ENCODE results near the gene KLRC4. TPM values are rescaled to one million over a fixed set of nuclear protein-coding genes. Genes with fewer than 3 reads are reported as not detected.

KLRC4 gene
- total RNA-seq, 1 donor from 2014 or later = not detected

GRCh38 chr12:10363658-10363913, 46.0 kb downstream of the KLRC4 start:
- H3K4me1 Mint-ChIP-seq (ENCODE audit: unreplicated experiment) = peaks cover 12% of the 10 kb centered on the region
- H3K9me3 Mint-ChIP-seq (ENCODE audit: unreplicated experiment) = no peaks in the 10 kb centered on the region
- no peak for TF ChIP-seq CTCF (IDR thresholded peaks at IDR 0.05; ENCODE audit: unreplicated experiment)
- H3K27me3 Mint-ChIP-seq (ENCODE audit: unreplicated experiment) = no peaks in the 10 kb centered on the region
- peaks cover 4% of the 10 kb centered on the region for H3K36me3 Mint-ChIP-seq (ENCODE audit: low read depth, unreplicated experiment)
- no peak overlapping the region for H3K27ac Mint-ChIP-seq (ENCODE audit: unreplicated experiment)
- no peak for DNase-seq (ENCODE audit: low spot score)
- no peak overlapping the region for H3K4me3 Mint-ChIP-seq (ENCODE audit: unreplicated experiment)

GRCh38 chr12:10362828-10363657, 46.5 kb downstream of the KLRC4 start:
- Mint-ChIP-seq H3K36me3 (ENCODE audit: low read depth, unreplicated experiment) (peaks cover 4% of the 10 kb centered on the region), H3K4me1 (ENCODE audit: unreplicated experiment) (peaks cover 12% of the 10 kb centered on the region), H3K27ac (ENCODE audit: unreplicated experiment) (peak overlapping the region; percentile 74), H3K4me3 (ENCODE audit: unreplicated experiment) (no peak overlapping the region), H3K27me3 (ENCODE audit: unreplicated experiment) (no peaks in the 10 kb centered on the region), H3K9me3 (ENCODE audit: unreplicated experiment) (no peaks in the 10 kb centered on the region)
- no peak for TF ChIP-seq CTCF (IDR thresholded peaks at IDR 0.05; ENCODE audit: unreplicated experiment)
- no peak for DNase-seq (ENCODE audit: low spot score)

GRCh38 chr12:10362325-10362724, 47.2 kb downstream of the KLRC4 start:
- peaks cover 12% of the 10 kb centered on the region for H3K4me1 Mint-ChIP-seq (ENCODE audit: unreplicated experiment)
- no peaks in the 10 kb centered on the region for H3K27me3 Mint-ChIP-seq (ENCODE audit: unreplicated experiment)
- no peaks in the 10 kb centered on the region for H3K9me3 Mint-ChIP-seq (ENCODE audit: unreplicated experiment)
- DNase-seq (ENCODE audit: low spot score) = no peak
- H3K36me3 Mint-ChIP-seq (ENCODE audit: low read depth, unreplicated experiment) = peaks cover 4% of the 10 kb centered on the region
- H3K4me3 Mint-ChIP-seq (ENCODE audit: unreplicated experiment) = no peak overlapping the region
- peak overlapping the region; percentile 74 for H3K27ac Mint-ChIP-seq (ENCODE audit: unreplicated experiment)
- no peak for TF ChIP-seq CTCF (IDR thresholded peaks at IDR 0.05; ENCODE audit: unreplicated experiment)

GRCh38 chr12:10361622-10362021, 47.9 kb downstream of the KLRC4 start:
- no peak for DNase-seq (ENCODE audit: low spot score)
- Mint-ChIP-seq H3K36me3 (ENCODE audit: low read depth, unreplicated experiment) (peaks cover 4% of the 10 kb centered on the region), H3K4me3 (ENCODE audit: unreplicated experiment) (no peak overlapping the region), H3K27me3 (ENCODE audit: unreplicated experiment) (no peaks in the 10 kb centered on the region), H3K27ac (ENCODE audit: unreplicated experiment) (no peak overlapping the region), H3K9me3 (ENCODE audit: unreplicated experiment) (no peaks in the 10 kb centered on the region), H3K4me1 (ENCODE audit: unreplicated experiment) (peaks cover 12% of the 10 kb centered on the region)
- no peak for TF ChIP-seq CTCF (IDR thresholded peaks at IDR 0.05; ENCODE audit: unreplicated experiment)

- no peak overlapping the region for H3K4me3 Mint-ChIP-seq (ENCODE audit: unreplicated experiment)
- H3K9me3 Mint-ChIP-seq (ENCODE audit: unreplicated experiment) = no peaks in the 10 kb centered on the region
- H3K36me3 Mint-ChIP-seq (ENCODE audit: low read depth, unreplicated experiment) = peaks cover 4% of the 10 kb centered on the region
- TF ChIP-seq CTCF (IDR thresholded peaks at IDR 0.05; ENCODE audit: unreplicated experiment) = no peak
- no peaks in the 10 kb centered on the region for H3K27me3 Mint-ChIP-seq (ENCODE audit: unreplicated experiment)
- H3K27ac Mint-ChIP-seq (ENCODE audit: unreplicated experiment) = no peak overlapping the region
- peaks cover 12% of the 10 kb centered on the region for H3K4me1 Mint-ChIP-seq (ENCODE audit: unreplicated experiment)
- DNase-seq (ENCODE audit: low spot score) = no peak
Measured at GRCh38 chr12:10361084-10361483, 48.5 kb downstream of the KLRC4 start.

Data from endothelial cell (in vitro differentiated cells).